Astrocyte of the cerebellum (primary cell): ENCODE results near the gene SULT6B1.
"Not testable (repeated sequence)": the region's sequence is repeated elsewhere in the genome, so short reads cannot be mapped to it uniquely, and the experiment has no call there.

ENCODE experiments used
- DNase-seq: peaks from one replicate; pipeline ENCODE4 v3.0.0-alpha.2; 2011; ENCODE audit warnings: low read depth
- H3K4me3 ChIP-seq: 2 replicates; pipeline ENCODE4 v1.5.1; 2011; ENCODE audit warnings: mild to moderate bottlenecking, low read depth, low read length, moderate library complexity
- CTCF ChIP-seq: IDR thresholded peaks from 2 replicates; pipeline ENCODE4 v1.5.1; 2012; ENCODE audit warnings: low read length, low read depth, moderate library complexity, mild to moderate bottlenecking; ENCODE audit errors: missing control alignments
- in situ Hi-C: cut with HindIII; loops from 2 replicates; pipeline ENCODE4 v1.10.0; 2017; ENCODE audit warnings: low sequenced_read_pairs

SULT6B1 gene

GRCh38 chr2:37205689-37206341 is 17.3 kb upstream of the SULT6B1 start:
- H3K4me3 ChIP-seq: no peak overlapping the region
- DNase-seq: no peak
- in situ Hi-C loops: no loop called here
- no peak for TF ChIP-seq CTCF

GRCh38 chr2:37205071-37205661 is 16.7 kb upstream of the SULT6B1 start:
- in situ Hi-C loops, DNase-seq: not testable (repeated sequence)

GRCh38 chr2:37203708-37204107 is 15.2 kb upstream of the SULT6B1 start:
- DNase-seq: no peak
- no peak for TF ChIP-seq CTCF
- no peak overlapping the region for H3K4me3 ChIP-seq
- in situ Hi-C loops: no loop called here

More at GRCh38 chr2:37205071-37205661, 16.7 kb upstream of the SULT6B1 start:
- H3K4me3 ChIP-seq: not testable (repeated sequence)

GRCh38 chr2:37201766-37202165 is 13.3 kb upstream of the SULT6B1 start:
- H3K4me3 ChIP-seq: no peak overlapping the region
- no peak for DNase-seq
- in situ Hi-C loops: no loop called here
- TF ChIP-seq CTCF: no peak

- no peak for TF ChIP-seq CTCF
- in situ Hi-C loops: no loop called here
- no peak overlapping the region for H3K4me3 ChIP-seq
- no peak for DNase-seq
Observed at GRCh38 chr2:37201208-37201607, 12.7 kb upstream of the SULT6B1 start.

- no peak overlapping the region for H3K4me3 ChIP-seq
- in situ Hi-C loops: no loop called here
- TF ChIP-seq CTCF: no peak
- no peak for DNase-seq
Observed at GRCh38 chr2:37198681-37199065, 10.2 kb upstream of the SULT6B1 start.
